A673 (cell line): ENCODE data around the gene MNAT1.

Experiments used
- CTCF ChIP-seq: fragments of 300-800, 200-600 bp; sonication (generic); conservative IDR thresholded peaks from 2 replicates; pipeline ENCODE4 v1.5.1; 2017; ENCODE audit warnings: low read depth, mild to moderate bottlenecking, antibody characterized with exemption, low read length, moderate library complexity, mixed read lengths
- EZH2 ChIP-seq: fragments of 200-600 bp; sonication (generic); IDR thresholded peaks from 2 replicates; pipeline ENCODE4 v1.6.1; 2017; ENCODE audit warnings: borderline replicate concordance, low read depth, mild to moderate bottlenecking, mixed read lengths, antibody characterized with exemption, low read length; ENCODE audit not compliant: poor library complexity, severe bottlenecking

DNA sequence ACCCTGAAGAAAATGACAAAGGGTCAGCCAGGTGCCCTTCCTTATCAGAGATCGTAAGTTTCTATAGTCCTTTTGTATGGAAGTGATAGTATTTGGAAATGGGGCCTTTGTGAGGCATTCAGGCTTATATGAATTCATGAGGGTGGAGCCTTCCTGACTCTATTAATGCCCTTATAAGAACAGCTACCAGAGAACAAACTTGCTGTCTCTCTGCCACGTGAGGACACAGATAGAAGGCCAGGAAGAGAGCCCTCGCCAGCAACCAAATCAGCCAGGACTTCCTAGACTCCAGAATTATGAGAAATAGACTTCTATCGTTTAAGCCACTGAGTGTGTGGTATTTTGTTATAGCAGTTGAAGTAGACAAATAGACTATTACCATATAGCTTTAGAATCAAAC lies 209.6 kb downstream of the MNAT1 start:
- TF ChIP-seq CTCF (no peak), EZH2 (no peak)
